ENCODE measurements around the gene ZSWIM2.
"Not testable (repeated sequence)": the region's sequence is repeated elsewhere in the genome, so short reads cannot be mapped to it uniquely, and the experiment has no call there.

Gene ZSWIM2

DNA sequence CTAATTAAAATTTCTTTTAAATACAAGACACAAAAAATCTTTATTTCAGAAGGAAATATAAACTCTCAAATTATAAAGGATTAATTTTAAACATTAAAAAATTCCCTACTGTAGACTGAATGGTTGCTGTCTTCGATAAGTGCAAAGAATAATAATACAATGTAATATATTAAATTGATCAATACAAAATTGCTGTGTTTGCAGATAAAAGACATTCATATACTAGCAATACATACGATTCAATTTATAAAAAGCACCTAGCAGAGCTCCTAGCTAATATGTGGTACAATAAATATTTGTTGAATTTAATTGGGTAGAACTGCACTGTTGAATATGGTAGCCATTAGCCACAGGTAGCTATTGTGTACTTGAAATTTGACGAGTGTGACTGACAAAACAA is 6.6 kb downstream of the ZSWIM2 start:
- DNase-seq (ENCODE audit: low spot score): no peak

- no peak for DNase-seq (ENCODE audit: low spot score)
Observed at GRCh38 chr2:186841940-186842339, 7.0 kb downstream of the ZSWIM2 start.

DNA sequence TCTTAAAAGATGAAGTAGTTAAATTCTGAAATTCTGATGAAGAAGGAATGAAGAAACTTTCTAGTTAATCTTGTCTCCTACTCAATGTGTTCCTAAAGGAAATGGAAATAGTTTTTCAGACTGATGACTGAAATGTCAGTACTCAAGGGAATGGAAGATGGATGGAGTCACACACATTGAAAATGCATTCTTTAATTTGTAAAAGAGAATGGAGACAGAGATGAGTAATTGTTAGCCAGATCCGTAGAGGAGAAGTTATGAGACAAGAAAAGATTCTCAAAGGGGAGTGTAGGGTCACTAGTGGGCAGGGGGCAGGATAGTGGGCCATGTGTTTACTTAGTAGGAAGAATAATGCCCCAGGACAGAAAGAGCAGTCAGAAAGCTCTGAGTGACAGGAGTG is 13.3 kb downstream of the ZSWIM2 start:
- DNase-seq (ENCODE audit: low spot score): no peak

DNA sequence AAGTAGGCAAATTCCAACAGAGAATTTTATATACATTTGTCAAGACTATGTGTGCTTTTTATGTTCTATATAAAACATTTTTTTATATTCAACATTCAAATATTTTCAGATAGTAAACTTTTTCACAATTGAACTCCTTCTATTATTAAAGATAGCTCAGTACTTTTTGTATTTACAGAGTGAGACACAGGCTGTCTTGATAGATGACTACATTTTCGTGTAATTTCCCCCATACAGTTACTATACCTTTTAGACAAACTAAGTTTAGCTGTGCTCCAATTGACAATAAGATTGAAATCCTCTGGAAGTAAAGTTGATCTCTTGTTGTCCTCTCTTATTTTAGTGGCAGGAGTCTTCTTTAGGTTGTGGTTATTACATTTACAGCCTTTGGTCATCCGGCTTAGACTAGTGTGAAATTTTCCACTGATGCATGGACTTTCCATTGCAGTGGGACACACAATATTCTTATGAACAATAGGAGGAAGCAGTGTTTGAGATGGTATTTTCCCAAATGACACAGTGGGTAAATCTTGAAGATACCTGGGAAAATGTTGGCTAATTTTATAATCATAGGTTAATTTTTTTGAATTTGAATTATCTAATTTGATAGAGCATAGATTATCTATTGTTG is 21.0 kb downstream of the ZSWIM2 start:
- no peak for DNase-seq (ENCODE audit: low spot score)

- no peak for DNase-seq (ENCODE audit: low spot score)
Observed at GRCh38 chr2:186827411-186827810, 21.6 kb downstream of the ZSWIM2 start.

DNA sequence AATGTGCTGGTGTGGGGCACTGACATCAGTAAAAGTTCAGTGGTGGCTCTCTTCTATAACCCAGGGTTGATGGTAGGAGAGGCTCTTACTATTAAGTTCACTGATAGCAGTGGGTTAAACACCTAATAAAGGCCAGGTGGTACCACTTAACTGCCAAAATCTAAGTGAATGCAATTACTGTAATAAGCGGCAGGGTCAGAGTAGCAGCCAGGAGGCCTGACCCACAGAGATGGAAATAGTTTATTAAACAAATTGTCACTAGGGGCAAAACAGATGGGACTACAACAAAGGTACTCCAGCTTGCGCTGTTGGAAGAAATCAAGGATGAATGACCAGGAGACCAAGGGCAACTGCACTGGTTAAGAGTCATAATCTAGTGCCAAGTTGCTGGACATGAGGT is 26.6 kb downstream of the ZSWIM2 start:
- DNase-seq (ENCODE audit: low spot score): no peak

GRCh38 chr2:186820303-186820702 is 28.7 kb downstream of the ZSWIM2 start:
- DNase-seq (ENCODE audit: low spot score): no peak

- DNase-seq (ENCODE audit: low spot score): not testable (repeated sequence)
Observed at GRCh38 chr2:186811760-186812159, 37.2 kb downstream of the ZSWIM2 start.

GRCh38 chr2:186806591-186806990 is 42.4 kb downstream of the ZSWIM2 start:
- DNase-seq (ENCODE audit: low spot score): no peak

- not testable (repeated sequence) for DNase-seq (ENCODE audit: low spot score)
Observed at GRCh38 chr2:186798604-186799003, 50.4 kb downstream of the ZSWIM2 start.

DNA sequence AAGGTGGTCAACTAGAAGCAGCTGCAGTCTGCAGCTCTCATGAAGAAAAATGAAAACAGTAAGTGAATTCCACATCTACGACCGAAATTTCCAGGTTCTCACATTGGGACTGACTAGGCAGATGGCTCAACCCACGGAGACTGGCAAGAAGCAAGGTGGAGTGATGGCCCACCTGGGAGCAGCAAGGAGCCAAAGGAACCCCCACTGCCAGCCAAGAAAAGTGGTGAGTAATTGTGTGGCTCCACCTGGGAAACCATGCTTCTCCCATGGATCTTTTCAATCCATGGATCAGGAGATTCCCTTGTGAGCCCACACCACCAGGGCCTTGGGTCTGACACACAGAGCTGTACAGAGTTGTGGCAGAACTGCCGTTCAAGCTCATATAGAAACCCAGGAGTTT is 64.0 kb downstream of the ZSWIM2 start:
- DNase-seq (ENCODE audit: low spot score): no peak

DNA sequence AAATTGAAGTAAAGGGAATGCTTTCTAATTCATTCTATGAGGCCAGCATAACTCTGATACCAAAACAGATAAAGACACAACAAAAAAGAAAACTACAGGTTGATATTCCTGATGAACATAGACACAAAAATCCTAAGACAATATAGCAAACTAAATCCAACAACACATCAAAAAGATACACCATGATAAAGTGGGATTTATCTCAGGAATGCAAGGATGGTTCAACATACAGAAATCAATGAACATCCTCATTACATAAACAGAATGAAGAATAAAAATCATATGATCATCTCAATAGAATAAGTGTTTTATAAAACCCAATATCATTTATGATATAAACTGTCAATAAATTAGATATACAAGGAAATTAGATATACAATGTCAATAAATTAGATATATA is 65.7 kb downstream of the ZSWIM2 start:
- DNase-seq (ENCODE audit: low spot score): no peak

DNA sequence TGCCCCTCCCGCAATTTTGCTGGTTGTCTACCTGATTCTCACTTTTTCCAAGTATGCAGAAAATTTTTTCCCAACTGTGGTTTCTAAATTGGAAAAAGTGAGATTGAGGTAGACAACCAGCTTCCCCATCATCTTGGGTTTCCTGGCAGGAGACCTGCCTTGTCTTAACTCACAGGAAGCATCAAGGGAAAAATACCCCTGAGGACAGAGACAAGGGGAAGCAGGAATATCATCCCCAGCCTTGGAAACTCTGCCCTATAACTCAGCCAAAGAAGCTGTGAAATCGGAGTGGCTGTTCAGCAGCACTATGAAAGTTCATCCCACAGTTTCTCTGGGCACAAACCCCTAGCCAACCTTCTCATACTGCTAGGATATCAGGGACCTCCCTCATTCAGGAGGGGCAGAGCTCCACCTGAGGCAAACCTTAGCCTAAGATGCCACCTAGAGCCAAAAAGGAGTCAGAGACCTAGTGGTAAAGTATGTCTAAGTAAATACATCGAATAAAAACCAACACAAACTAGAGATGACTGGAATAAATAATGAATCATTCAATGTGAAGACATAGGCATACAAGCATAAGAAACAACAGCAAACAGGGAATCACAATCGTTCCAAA is 68.2 kb downstream of the ZSWIM2 start:
- DNase-seq (ENCODE audit: low spot score): no peak

All from CD4-positive, alpha-beta T cell treated with Interleukin-15 for 4 hours (primary cell).